Measurements from ENCODE around the gene GATAD2A.

- TF ChIP-seq, protein P1, sequence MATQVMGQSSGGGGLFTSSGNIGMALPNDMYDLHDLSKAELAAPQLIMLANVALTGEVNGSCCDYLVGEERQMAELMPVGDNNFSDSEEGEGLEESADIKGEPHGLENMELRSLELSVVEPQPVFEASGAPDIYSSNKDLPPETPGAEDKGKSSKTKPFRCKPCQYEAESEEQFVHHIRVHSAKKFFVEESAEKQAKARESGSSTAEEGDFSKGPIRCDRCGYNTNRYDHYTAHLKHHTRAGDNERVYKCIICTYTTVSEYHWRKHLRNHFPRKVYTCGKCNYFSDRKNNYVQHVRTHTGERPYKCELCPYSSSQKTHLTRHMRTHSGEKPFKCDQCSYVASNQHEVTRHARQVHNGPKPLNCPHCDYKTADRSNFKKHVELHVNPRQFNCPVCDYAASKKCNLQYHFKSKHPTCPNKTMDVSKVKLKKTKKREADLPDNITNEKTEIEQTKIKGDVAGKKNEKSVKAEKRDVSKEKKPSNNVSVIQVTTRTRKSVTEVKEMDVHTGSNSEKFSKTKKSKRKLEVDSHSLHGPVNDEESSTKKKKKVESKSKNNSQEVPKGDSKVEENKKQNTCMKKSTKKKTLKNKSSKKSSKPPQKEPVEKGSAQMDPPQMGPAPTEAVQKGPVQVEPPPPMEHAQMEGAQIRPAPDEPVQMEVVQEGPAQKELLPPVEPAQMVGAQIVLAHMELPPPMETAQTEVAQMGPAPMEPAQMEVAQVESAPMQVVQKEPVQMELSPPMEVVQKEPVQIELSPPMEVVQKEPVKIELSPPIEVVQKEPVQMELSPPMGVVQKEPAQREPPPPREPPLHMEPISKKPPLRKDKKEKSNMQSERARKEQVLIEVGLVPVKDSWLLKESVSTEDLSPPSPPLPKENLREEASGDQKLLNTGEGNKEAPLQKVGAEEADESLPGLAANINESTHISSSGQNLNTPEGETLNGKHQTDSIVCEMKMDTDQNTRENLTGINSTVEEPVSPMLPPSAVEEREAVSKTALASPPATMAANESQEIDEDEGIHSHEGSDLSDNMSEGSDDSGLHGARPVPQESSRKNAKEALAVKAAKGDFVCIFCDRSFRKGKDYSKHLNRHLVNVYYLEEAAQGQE (IDR thresholded peaks at IDR 0.05; ENCODE audit: low read depth, low read length), result no peak
- no peak for TF ChIP-seq HDAC2 (IDR thresholded peaks at IDR 0.05)
- TF ChIP-seq SMARCA5 (IDR thresholded peaks at IDR 0.05), result no peak
- TF ChIP-seq FOS (IDR thresholded peaks at IDR 0.05; ENCODE audit: borderline replicate concordance, extremely low read depth, insufficient read length), result no peak
These were observed 49.0 kb upstream of the GATAD2A start for GRCh38 chr19:19356500-19356899.

Data from GM12878 (cell line).